Measurements from ENCODE around the gene TMEM138. TPM values are rescaled to one million over a fixed set of nuclear protein-coding genes. Genes with fewer than 3 reads are reported as not detected.

Gene TMEM138
- total RNA-seq, 2 donors from 2014 or later: 17.9 to 35.4 TPM

- no peak for DNase-seq (ENCODE audit: low spot score)
- 58% methylated on average over 4 of the region's 4 CpGs for WGBS
Observed at GRCh38 chr11:61345170-61345610, 17.0 kb upstream of the TMEM138 start.

DNA sequence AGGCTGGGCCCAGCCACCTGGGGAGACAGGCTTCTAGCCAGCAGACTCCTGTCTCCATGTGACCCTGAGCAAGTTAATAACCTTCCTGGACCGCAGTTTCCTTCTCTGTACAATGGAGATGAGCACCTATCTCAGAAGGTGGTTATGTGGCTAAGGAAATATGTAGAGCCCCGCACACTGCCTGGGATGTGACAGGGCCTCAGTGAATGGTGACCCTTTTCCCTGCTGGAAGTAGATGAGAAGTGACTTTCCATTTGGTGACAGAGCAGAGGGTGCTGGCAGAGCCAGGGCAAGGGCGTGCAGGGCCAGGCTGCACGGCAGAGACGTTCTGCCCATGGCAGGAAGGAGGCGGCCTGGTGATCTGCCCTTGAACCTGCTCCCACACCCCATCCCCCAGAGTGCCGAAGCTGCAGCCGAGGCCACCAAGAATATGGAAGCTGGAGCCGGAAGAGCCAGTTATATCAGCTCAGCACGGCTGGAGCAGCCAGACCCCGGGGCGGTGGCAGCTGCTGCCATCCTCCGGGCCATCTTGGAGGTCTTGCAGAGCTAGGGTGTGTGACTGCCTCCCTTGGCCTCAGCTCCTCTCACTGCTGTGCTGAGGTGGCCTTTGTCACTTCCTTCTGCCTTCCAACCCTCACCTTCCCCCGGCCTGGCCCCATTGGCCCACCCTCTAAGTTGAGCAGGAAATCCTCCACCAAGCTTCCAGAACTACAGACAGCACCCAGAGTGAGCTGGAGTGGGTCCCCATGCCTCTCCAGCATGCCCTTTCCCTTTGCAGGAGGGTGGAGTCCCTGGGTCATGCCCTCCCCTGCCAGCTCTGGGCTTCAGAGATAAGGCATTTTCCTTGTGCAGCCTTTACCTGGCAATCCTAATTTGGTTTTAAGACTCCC lies 16.0 kb upstream of the TMEM138 start:
- Histone ChIP-seq H3K4me1 (replicated peaks) (no peaks in the 10 kb centered on the region), H3K36me3 (peaks cover 0 to 9% of the 10 kb centered on the region in 2 donors), H3K27ac (no peak overlapping the region), H3K27me3 (replicated peaks; ENCODE audit: insufficient read depth) (no peaks in the 10 kb centered on the region), H3K9me3 (no peaks in the 10 kb centered on the region), H3K4me3 (no peak overlapping the region)
- DNase-seq (ENCODE audit: low spot score): no peak
- TF ChIP-seq CTCF (IDR thresholded peaks at IDR 0.05) (no peak), POLR2AphosphoS5 (IDR thresholded peaks at IDR 0.05) (no peak)
- 72% methylated on average over 14 of the region's 14 CpGs for WGBS
- intact Hi-C loops (cut with DNase I): no loop called here

More at GRCh38 chr11:61345170-61345610, 17.0 kb upstream of the TMEM138 start:
- Histone ChIP-seq H3K4me3 (no peak overlapping the region), H3K9me3 (no peaks in the 10 kb centered on the region), H3K36me3 (peaks cover 0 to 9% of the 10 kb centered on the region in 2 donors), H3K4me1 (replicated peaks) (no peaks in the 10 kb centered on the region), H3K27ac (no peak overlapping the region), H3K27me3 (replicated peaks; ENCODE audit: insufficient read depth) (no peaks in the 10 kb centered on the region)
- TF ChIP-seq POLR2AphosphoS5 (IDR thresholded peaks at IDR 0.05) (no peak), POLR2A (IDR thresholded peaks at IDR 0.05) (no peak), CTCF (IDR thresholded peaks at IDR 0.05) (no peak)
- intact Hi-C loops (cut with DNase I): no loop called here

DNA sequence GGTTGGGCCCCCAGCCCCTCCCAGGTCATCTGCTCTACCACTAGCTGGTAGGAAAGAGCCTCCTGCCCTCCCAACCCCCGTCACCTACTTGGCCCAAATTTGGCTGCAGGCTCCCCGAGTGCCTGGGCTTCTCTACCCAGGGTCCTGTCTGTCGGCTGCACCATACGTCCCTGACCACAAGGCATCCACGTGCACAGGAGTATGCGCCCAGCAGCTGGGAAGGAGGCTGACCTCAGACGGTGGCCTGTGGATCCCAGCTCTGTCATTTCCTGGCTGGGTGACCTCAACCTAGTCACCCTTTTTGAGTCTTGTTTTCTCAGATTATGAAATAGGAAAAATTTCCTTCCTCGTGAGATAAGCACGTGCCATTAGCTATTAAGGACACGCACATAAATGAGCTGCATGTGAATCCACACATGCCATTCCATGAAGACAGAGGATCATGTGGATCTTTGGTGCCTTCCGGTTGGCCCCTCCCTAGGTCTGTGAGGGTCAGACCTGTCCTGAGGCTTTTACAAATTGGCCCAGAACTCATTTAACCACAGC lies 14.2 kb upstream of the TMEM138 start:
- Histone ChIP-seq H3K9me3 (no peaks in the 10 kb centered on the region), H3K4me1 (replicated peaks) (no peaks in the 10 kb centered on the region), H3K27ac (no peak overlapping the region), H3K4me3 (no peak overlapping the region), H3K36me3 (peaks cover 0 to 4% of the 10 kb centered on the region in 2 donors), H3K27me3 (replicated peaks; ENCODE audit: insufficient read depth) (no peaks in the 10 kb centered on the region)
- 71% methylated on average over 11 of the region's 11 CpGs for WGBS
- intact Hi-C loops (cut with DNase I): no loop called here
- no peak for DNase-seq (ENCODE audit: low spot score)
- TF ChIP-seq POLR2AphosphoS5 (IDR thresholded peaks at IDR 0.05): no peak
- TF ChIP-seq CTCF (IDR thresholded peaks at IDR 0.05): no peak
- TF ChIP-seq POLR2A (IDR thresholded peaks at IDR 0.05): no peak

DNA sequence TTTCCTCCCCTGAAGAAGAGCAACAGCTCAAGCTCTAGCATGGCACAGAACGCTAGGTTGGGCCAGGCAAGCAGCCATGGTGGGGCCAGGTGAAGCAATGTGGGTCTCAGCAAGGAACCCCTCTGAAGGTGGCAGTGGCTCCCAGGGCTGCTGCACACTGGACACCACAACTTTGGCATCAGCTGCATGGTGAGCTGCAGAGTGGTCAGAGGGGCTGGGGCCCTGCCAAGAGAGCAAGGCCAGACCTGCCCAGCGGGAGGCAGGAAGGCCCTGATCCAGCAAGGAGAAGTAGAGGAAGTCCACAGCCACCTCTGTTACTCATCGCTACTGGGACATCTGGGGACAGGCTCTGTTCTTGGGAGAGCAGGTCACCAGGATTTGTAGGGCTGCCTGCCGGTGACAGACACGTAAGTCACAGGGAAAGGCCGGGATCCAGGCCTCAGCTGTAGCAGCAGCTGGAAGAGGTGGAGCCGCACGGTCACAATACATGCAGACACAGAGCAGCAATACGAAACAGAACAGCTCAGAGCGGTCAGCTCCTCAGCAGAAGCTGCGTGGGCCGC lies 12.9 kb upstream of the TMEM138 start:
- WGBS: 75% methylated on average over 12 of the region's 12 CpGs
- DNase-seq (ENCODE audit: low spot score): no peak
- intact Hi-C loops (cut with DNase I): no loop called here
- TF ChIP-seq POLR2A (IDR thresholded peaks at IDR 0.05) (no peak), POLR2AphosphoS5 (IDR thresholded peaks at IDR 0.05) (no peak), CTCF (IDR thresholded peaks at IDR 0.05) (no peak)
- H3K4me3 ChIP-seq: no peak overlapping the region
- H3K36me3 ChIP-seq: peaks cover 0 to 6% of the 10 kb centered on the region in 2 donors
- H3K4me1 ChIP-seq (replicated peaks): no peaks in the 10 kb centered on the region
- H3K9me3 ChIP-seq: no peaks in the 10 kb centered on the region
- no peak overlapping the region for H3K27ac ChIP-seq
- H3K27me3 ChIP-seq (replicated peaks; ENCODE audit: insufficient read depth): no peaks in the 10 kb centered on the region
